ENCODE results near the gene ELOVL3. TPM values are rescaled to one million over a fixed set of nuclear protein-coding genes. Genes with fewer than 3 reads are reported as not detected.
A peak's percentile ranks its signal among the peaks of the same experiment; 100 is the strongest.

Gene ELOVL3
- total RNA-seq, 1 experiment from 2014 or later = 1.2 TPM

DNA sequence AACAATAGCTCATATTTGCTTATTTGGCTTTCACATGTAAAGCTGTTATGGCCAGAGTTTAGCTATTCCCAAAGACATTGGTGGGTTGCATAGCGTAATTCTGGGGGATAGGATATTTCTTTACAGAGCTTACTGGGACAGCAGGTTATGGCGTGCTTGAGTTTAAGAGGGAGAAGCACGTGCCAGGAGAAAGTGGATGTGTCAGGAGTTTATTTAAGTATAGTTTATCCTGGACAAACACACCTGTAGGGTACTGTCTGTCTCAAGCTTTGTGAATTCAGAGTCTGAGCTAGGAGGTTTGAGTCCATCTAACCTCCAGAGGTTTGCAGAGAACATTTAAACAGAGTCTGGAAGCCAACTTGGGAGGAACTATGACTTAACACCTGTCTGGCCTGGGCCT is 40.6 kb downstream of the ELOVL3 start:
- in situ Hi-C loops (cut with HindIII; ENCODE audit: low pct_unique_long_range_greater_than_20kb, low sequenced_read_pairs) = no loop called here
- no TSS peak for BruUV-seq (replicated peaks)
- H3K27ac ChIP-seq (ENCODE audit: low read length) = no peak overlapping the region
- no peak overlapping the region for H3K4me3 ChIP-seq (ENCODE audit: low read depth in 2 of 2, low read length in 2 of 2)
- no peaks in the 10 kb centered on the region for H3K4me1 ChIP-seq (ENCODE audit: control insufficient read depth, insufficient read depth, low read length)
- intact Hi-C loops (cut with micrococcal nuclease; ENCODE audit: unreplicated experiment) = no loop called here
- ChIA-PET POLR2A (no interaction called here), CTCF (no interaction called here)
- TF ChIP-seq, protein P1, sequence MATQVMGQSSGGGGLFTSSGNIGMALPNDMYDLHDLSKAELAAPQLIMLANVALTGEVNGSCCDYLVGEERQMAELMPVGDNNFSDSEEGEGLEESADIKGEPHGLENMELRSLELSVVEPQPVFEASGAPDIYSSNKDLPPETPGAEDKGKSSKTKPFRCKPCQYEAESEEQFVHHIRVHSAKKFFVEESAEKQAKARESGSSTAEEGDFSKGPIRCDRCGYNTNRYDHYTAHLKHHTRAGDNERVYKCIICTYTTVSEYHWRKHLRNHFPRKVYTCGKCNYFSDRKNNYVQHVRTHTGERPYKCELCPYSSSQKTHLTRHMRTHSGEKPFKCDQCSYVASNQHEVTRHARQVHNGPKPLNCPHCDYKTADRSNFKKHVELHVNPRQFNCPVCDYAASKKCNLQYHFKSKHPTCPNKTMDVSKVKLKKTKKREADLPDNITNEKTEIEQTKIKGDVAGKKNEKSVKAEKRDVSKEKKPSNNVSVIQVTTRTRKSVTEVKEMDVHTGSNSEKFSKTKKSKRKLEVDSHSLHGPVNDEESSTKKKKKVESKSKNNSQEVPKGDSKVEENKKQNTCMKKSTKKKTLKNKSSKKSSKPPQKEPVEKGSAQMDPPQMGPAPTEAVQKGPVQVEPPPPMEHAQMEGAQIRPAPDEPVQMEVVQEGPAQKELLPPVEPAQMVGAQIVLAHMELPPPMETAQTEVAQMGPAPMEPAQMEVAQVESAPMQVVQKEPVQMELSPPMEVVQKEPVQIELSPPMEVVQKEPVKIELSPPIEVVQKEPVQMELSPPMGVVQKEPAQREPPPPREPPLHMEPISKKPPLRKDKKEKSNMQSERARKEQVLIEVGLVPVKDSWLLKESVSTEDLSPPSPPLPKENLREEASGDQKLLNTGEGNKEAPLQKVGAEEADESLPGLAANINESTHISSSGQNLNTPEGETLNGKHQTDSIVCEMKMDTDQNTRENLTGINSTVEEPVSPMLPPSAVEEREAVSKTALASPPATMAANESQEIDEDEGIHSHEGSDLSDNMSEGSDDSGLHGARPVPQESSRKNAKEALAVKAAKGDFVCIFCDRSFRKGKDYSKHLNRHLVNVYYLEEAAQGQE (IDR thresholded peaks at IDR 0.05; ENCODE audit: insufficient read depth in 1 of 2, low read depth in 2 of 2, low read length in 1 of 2) = no peak
- TF ChIP-seq SIN3A (IDR thresholded peaks at IDR 0.05; ENCODE audit: borderline replicate concordance, insufficient read depth, low read depth, low read length) (no peak), POLR2AphosphoS5 (IDR thresholded peaks at IDR 0.05; ENCODE audit: low read depth, low read length) (no peak), TCF7L2 (IDR thresholded peaks at IDR 0.05; ENCODE audit: low read depth, low read length) (no peak)
- TF ChIP-seq, protein P2, sequence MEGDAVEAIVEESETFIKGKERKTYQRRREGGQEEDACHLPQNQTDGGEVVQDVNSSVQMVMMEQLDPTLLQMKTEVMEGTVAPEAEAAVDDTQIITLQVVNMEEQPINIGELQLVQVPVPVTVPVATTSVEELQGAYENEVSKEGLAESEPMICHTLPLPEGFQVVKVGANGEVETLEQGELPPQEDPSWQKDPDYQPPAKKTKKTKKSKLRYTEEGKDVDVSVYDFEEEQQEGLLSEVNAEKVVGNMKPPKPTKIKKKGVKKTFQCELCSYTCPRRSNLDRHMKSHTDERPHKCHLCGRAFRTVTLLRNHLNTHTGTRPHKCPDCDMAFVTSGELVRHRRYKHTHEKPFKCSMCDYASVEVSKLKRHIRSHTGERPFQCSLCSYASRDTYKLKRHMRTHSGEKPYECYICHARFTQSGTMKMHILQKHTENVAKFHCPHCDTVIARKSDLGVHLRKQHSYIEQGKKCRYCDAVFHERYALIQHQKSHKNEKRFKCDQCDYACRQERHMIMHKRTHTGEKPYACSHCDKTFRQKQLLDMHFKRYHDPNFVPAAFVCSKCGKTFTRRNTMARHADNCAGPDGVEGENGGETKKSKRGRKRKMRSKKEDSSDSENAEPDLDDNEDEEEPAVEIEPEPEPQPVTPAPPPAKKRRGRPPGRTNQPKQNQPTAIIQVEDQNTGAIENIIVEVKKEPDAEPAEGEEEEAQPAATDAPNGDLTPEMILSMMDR (IDR thresholded peaks at IDR 0.05) = no peak
- peaks cover 5% of the 10 kb centered on the region for H3K36me3 ChIP-seq (ENCODE audit: control insufficient read depth, insufficient read depth, low read length)
- H3K27me3 ChIP-seq (ENCODE audit: control insufficient read depth, insufficient read depth, low read length) = no peaks in the 10 kb centered on the region
- no peak for DNase-seq (ENCODE audit: low read depth, low spot score)
- no peak for ATAC-seq
- H3K9me3 ChIP-seq (ENCODE audit: control insufficient read depth, insufficient read depth, low read depth, low read length) = no peaks in the 10 kb centered on the region

DNA sequence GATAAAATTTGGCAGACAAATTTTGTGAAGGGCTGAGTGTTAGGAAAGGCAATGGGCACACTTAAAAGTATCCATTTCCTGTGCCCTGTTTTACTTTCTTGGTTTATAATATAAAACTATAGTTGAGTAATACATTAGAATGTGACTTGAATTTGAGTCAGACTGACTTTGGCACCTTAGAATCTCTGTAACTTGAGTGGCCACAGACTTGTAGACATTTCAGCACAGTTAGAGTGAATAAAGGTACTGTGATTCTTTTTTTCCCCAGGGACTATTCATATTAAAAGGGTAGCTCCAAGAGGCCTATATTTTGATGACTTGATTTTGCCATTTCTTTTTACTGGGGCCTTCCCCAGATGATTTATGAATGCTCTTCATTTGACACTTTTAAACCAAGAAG is 41.6 kb downstream of the ELOVL3 start:
- H3K4me1 ChIP-seq (ENCODE audit: control insufficient read depth, insufficient read depth, low read length) = no peaks in the 10 kb centered on the region
- TF ChIP-seq SIN3A (IDR thresholded peaks at IDR 0.05; ENCODE audit: borderline replicate concordance, insufficient read depth, low read depth, low read length) (no peak), POLR2AphosphoS5 (IDR thresholded peaks at IDR 0.05; ENCODE audit: low read depth, low read length) (no peak)
- TF ChIP-seq, protein P2 (IDR thresholded peaks at IDR 0.05) = no peak
- TF ChIP-seq, protein P1 (IDR thresholded peaks at IDR 0.05; ENCODE audit: insufficient read depth in 1 of 2, low read depth in 2 of 2, low read length in 1 of 2) = no peak
- no peaks in the 10 kb centered on the region for H3K27me3 ChIP-seq (ENCODE audit: control insufficient read depth, insufficient read depth, low read length)
- DNase-seq (ENCODE audit: low read depth, low spot score) (no peak), ATAC-seq (no peak)
- TSS peak; percentile 28 for BruUV-seq (replicated peaks)
- no peak overlapping the region for H3K4me3 ChIP-seq (ENCODE audit: low read depth in 2 of 2, low read length in 2 of 2)
- no peaks in the 10 kb centered on the region; the same call in 1 of the 2 replicates for H3K36me3 ChIP-seq (ENCODE audit: control insufficient read depth, insufficient read depth, low read length)
- H3K27ac ChIP-seq (ENCODE audit: low read length) = no peak overlapping the region
- POLR2A ChIA-PET = interaction anchor here (0.6 kb wide), 1 partner anchor 18 kb away, joined by 4 read pairs; no protein-coding TSS in a partner anchor
- in situ Hi-C loops (cut with HindIII; ENCODE audit: low pct_unique_long_range_greater_than_20kb, low sequenced_read_pairs) = no loop called here
- H3K9me3 ChIP-seq (ENCODE audit: control insufficient read depth, insufficient read depth, low read depth, low read length) = no peaks in the 10 kb centered on the region
- CTCF ChIA-PET = no interaction called here
- intact Hi-C loops (cut with micrococcal nuclease; ENCODE audit: unreplicated experiment) = no loop called here

All from Panc1 (cell line).